Right lobe of liver (tissue), 4 donors: ENCODE data around the gene APC2.

Experiments
- CTCF ChIP-seq, 4 donors: fragments of 200-600 bp in 3 of 4; fragments of 450-650 bp in 1 of 4; IDR thresholded peaks; one replicate each; pipeline versions ENCODE4 v1.5.1 to v1.8.0; 2016 to 2022; ENCODE audit warnings: antibody characterized with exemption in 4 of 4, mild to moderate bottlenecking in 2 of 4
- POLR2A ChIP-seq: fragments of 450-650 bp; IDR thresholded peaks from one replicate; pipeline ENCODE4 v1.6.1; 2017; ENCODE audit warnings: antibody characterized with exemption, mild to moderate bottlenecking
- donor health status: DM: no; HTN: no; CAD: no.
- donor health status: DM: no; HTN: no; CAD: no.
- donor health status: DM: no; HTN: yes; CAD: no.

GRCh38 chr19:1509602-1510441 is 59.9 kb downstream of the APC2 start:
- TF ChIP-seq POLR2A, result no peak
- no peak for TF ChIP-seq CTCF (IDR thresholded peaks at IDR 0.05)
